Tongue (tissue), 3 donors: ENCODE data around the gene SENP6. TPM values are rescaled to one million over a fixed set of nuclear protein-coding genes. Genes with fewer than 3 reads are reported as not detected.

ENCODE experiments used
- DNase-seq: peaks from one replicate; pipeline ENCODE4 v3.0.0-alpha.2; 2015
- small RNA-seq: library from RNA; depleted of rRNA; stranded (forward); fragments of <200 nt; gene quantifications from one replicate; pipeline ENCODE3, GENCODE V24; 2014; ENCODE audit warnings: low replicate concordance
- total RNA-seq: library from RNA; depleted of rRNA; stranded (reverse); fragments of >200 nt; gene quantifications from one replicate; pipeline ENCODE4 v1.2.3, GENCODE V29; 2014

Gene SENP6
- total RNA-seq, 1 donor from 2014 or later = 173 TPM

GRCh38 chr6:75748003-75748742 is 146.5 kb downstream of the SENP6 start:
- DNase-seq = peak; percentile 15

GRCh38 chr6:75748743-75749538 is 147.3 kb downstream of the SENP6 start, which contains the start of gene MYO6:
TSS of gene MYO6 (plus strand) at chr6:75749239. CDS start at chr6:75817548, 68,309 bp downstream.
- peak; percentile 82 for DNase-seq

DNA sequence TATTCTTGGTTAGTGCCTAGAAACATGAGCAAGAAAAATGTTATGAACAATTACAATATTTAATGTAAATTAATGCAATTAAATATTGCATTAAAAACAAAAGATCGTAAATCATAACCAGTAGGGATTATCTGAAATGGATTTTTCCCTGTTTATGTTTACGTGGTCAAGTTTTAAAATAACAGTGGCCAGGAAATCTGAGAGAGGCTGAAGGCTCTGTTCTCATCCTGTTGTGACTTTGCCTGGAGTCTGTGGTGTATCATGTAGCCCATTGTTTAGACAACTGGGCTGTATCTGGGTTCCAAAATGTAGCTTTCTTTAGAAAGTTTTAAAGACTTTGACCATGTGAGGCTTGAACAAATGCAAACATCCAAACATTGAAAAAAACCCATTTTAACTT is 149.8 kb downstream of the SENP6 start:
- DNase-seq = peak; percentile 48

GRCh38 chr6:75752365-75752764 is 150.7 kb downstream of the SENP6 start:
- no peak for DNase-seq

GRCh38 chr6:75755704-75756103 is 154.0 kb downstream of the SENP6 start:
- no peak for DNase-seq

GRCh38 chr6:75757295-75757694 is 155.6 kb downstream of the SENP6 start:
- DNase-seq = no peak

GRCh38 chr6:75758061-75758460 is 156.4 kb downstream of the SENP6 start:
- DNase-seq = no peak

DNA sequence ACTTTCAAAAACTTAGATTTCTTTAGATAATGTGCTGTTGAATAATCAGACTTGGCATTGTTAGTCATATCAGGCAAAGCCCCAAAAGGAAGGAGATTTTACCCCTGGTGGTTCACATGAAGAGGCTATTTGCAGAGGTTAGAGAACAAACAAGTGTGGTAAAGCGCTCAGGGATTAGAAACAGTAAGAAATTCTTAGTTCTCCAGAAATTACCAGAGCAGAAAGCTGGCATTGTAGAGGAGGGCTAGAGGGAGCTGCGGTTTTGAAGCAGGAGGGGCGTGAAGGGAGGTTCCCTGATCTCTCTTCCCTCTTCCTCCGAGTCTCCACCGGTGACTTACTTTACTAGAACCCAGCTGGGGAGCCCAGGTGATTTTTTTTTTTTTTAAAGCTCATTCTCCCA is 157.5 kb downstream of the SENP6 start:
- DNase-seq = no peak

DNA sequence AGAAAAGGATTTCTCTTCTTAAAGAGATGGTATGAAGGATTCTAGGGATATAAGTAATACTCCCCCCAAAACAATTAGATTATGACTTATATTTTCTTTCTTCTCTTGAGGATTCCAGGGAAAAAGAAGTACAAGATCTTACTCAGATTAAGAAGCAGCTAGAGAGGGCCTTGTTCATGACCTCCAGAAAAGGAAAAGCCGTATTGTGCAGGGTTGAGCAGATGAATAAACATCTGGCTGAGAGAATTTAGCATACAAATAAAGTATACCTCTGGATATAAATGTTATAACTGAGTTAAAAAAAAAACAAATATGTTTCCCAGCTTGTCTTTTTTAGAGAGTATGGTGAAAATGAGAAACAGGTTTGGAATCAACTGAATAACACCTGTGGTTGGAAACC is 158.6 kb downstream of the SENP6 start:
- no peak for DNase-seq

DNA sequence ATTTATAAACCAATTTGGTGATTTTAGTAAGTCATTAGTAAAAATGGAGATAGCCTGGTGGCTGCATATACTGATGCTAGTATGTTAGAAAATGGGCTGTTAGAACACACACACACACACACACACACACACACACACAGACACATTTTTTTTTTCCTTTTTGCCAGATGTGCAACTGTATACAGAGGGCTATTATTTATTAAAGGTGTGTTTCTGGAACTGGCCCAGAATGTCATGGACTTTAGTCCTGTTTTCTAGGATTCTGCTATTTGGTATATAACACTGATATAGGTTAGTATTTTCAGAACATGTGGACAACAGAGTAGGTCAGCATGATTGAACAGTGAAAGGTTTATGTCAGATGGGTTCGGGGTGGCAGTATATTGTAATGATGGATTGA is 159.8 kb downstream of the SENP6 start:
- DNase-seq = no peak

GRCh38 chr6:75762063-75762462 is 160.4 kb downstream of the SENP6 start:
- DNase-seq = no peak

GRCh38 chr6:75766387-75766786 is 164.7 kb downstream of the SENP6 start:
- DNase-seq = no peak

Small RNA genes within 50 kb of the gene (small RNA-seq; reads per million reads assigned to genes)
- gene RNU6-1016P (not detected), gene RNU6-1338P (not detected), gene RNU6-155P (not detected)

Other genes starting within 250 kb of the SENP6 start
- 71.9 TPM for gene FILIP1, start 108.1 kb upstream of the SENP6 start, total RNA-seq
- gene MYO6, start 147.4 kb downstream of the SENP6 start, total RNA-seq = 17.0 TPM